Mammary epithelial cell (primary cell): Measurements from ENCODE around the gene GDF15.

Experiments used
- CTCF ChIP-seq, 2 donors: IDR thresholded peaks in 1 of 2; conservative IDR thresholded peaks in 1 of 2; 2 replicates each; pipeline ENCODE4 v1.5.1; 2011 to 2012; ENCODE audit warnings: inconsistent platforms in 2 of 2, low read length in 2 of 2, mild to moderate bottlenecking in 2 of 2, control low read depth in 1 of 2, low read depth in 1 of 2; ENCODE audit not compliant: insufficient read depth in 1 of 2; ENCODE audit errors: extremely low read depth in 1 of 2
- EZH2 ChIP-seq: IDR thresholded peaks from 2 replicates; pipeline ENCODE4 v1.6.1; 2012; ENCODE audit warnings: low read length, inconsistent platforms, borderline replicate concordance

GRCh38 chr19:18418483-18419194, 32.7 kb downstream of the GDF15 start:
- no peak for TF ChIP-seq CTCF (conservative IDR thresholded peaks at IDR 0.05 in 1 of 2, IDR thresholded peaks at IDR 0.05 in 1 of 2; ENCODE audit: extremely low read depth in 1 of 2, insufficient read depth in 1 of 2, low read depth in 1 of 2, low read length in 2 of 2)
- TF ChIP-seq EZH2: no peak
